Hepatocyte (in vitro differentiated cells): ENCODE measurements around the gene SQOR. TPM values are rescaled to one million over a fixed set of nuclear protein-coding genes. Genes with fewer than 3 reads are reported as not detected.

ENCODE experiments used
- DNase-seq: peaks from one replicate; pipeline ENCODE4 v3.0.0-alpha.2; 2016; ENCODE audit warnings: low spot score
- H2AFZ ChIP-seq: fragments of 200-600 bp; sonication (generic); 2 replicates; pipeline ENCODE4 v1.6.0; 2016; ENCODE audit warnings: antibody characterized with exemption, mild to moderate bottlenecking
- H3K27ac ChIP-seq: fragments of 200-600 bp; sonication (generic); 2 replicates; pipeline ENCODE4 v1.5.1; 2016; ENCODE audit warnings: mild to moderate bottlenecking
- H3K27me3 ChIP-seq: fragments of 200-600 bp; sonication (generic); 2 replicates; pipeline ENCODE4 v1.6.1; 2016
- H3K36me3 ChIP-seq: fragments of 200-600 bp; sonication (generic); replicated peaks from 2 replicates; pipeline ENCODE4 v1.5.1; 2016; ENCODE audit warnings: low read depth; ENCODE audit not compliant: insufficient read depth
- H3K4me1 ChIP-seq: fragments of 200-600 bp; sonication (generic); 2 replicates; pipeline ENCODE4 v1.5.1; 2016; ENCODE audit warnings: mild to moderate bottlenecking, moderate library complexity; ENCODE audit not compliant: insufficient read depth
- H3K4me2 ChIP-seq: fragments of 200-600 bp; sonication (generic); 2 replicates; pipeline ENCODE4 v1.6.0; 2016
- H3K4me3 ChIP-seq: fragments of 200-600 bp; sonication (generic); 2 replicates; pipeline ENCODE4 v1.5.1; 2016; ENCODE audit warnings: mild to moderate bottlenecking
- H3K79me2 ChIP-seq: fragments of 200-600 bp; sonication (generic); 2 replicates; pipeline ENCODE4 v1.6.0; 2017; ENCODE audit warnings: mild to moderate bottlenecking
- H3K9me2 ChIP-seq: fragments of 200-600 bp; sonication (generic); replicated peaks from 2 replicates; pipeline ENCODE4 v1.6.0; 2017; ENCODE audit warnings: mild to moderate bottlenecking; ENCODE audit not compliant: insufficient read depth
- H3K9me3 ChIP-seq: fragments of 200-600 bp; sonication (generic); 2 replicates; pipeline ENCODE4 v1.5.1; 2016; ENCODE audit warnings: low read depth, mild to moderate bottlenecking
- H4K20me1 ChIP-seq: fragments of 200-600 bp; sonication (generic); 2 replicates; pipeline ENCODE4 v1.6.0; 2016; ENCODE audit warnings: mild to moderate bottlenecking; ENCODE audit not compliant: insufficient read depth, poor library complexity, severe bottlenecking
- EZH2 ChIP-seq: fragments of 200-600 bp; sonication (generic); IDR thresholded peaks from 2 replicates; pipeline ENCODE4 v1.6.1; 2016; ENCODE audit warnings: antibody characterized with exemption, mild to moderate bottlenecking, borderline replicate concordance
- EZH2phosphoT487 ChIP-seq: fragments of 200-600 bp; sonication (generic); IDR thresholded peaks from one replicate; pipeline ENCODE4 v1.6.1; 2018; ENCODE audit warnings: antibody characterized with exemption, mild to moderate bottlenecking, low read depth, moderate library complexity; ENCODE audit not compliant: unreplicated experiment, severe bottlenecking
- WGBS: methylation state at CpG from one replicate; pipeline ENCODE4 v1.1.6; 2016; ENCODE audit warnings: low lambda C conversion rate; ENCODE audit errors: missing lambda C conversion rate; 5-methylcytosine and 5-hydroxymethylcytosine counted together
- polyA plus RNA-seq: library from polyadenylated mRNA; unstranded; fragments of >200 nt; fragmentation: Nextera tagmentation; extraction: Ambion mirVana; gene quantifications from 2 replicates; pipeline ENCODE4 v1.2.1, GENCODE V29; 2016
- total RNA-seq: library from RNA; depleted of rRNA; stranded (reverse); fragments of >200 nt; gene quantifications from 2 replicates; pipeline ENCODE4 v1.2.3, GENCODE V29; 2014
- TF ChIP-seq, protein P1 (sequence below): fragments of 200-600 bp; sonication (generic); IDR thresholded peaks from 2 replicates; pipeline ENCODE4 v1.5.1; 2016; ENCODE audit warnings: antibody characterized with exemption, mild to moderate bottlenecking; ENCODE audit not compliant: poor library complexity

SQOR gene
- total and polyA plus RNA-seq, 2 experiments from 2014 or later: 30.1 to 37.0 TPM

- no peaks in the 10 kb centered on the region for H3K27me3 ChIP-seq
- H3K4me1 ChIP-seq: peaks cover 15% of the 10 kb centered on the region
- no peaks in the 10 kb centered on the region for H3K36me3 ChIP-seq
- no peak overlapping the region for H2AFZ ChIP-seq
- no peak overlapping the region for H3K4me3 ChIP-seq
- no peak overlapping the region for H3K4me2 ChIP-seq
- H3K79me2 ChIP-seq: peaks cover 32% of the 10 kb centered on the region
- no peak overlapping the region for H3K27ac ChIP-seq
- TF ChIP-seq EZH2 (no peak), EZH2phosphoT487 (no peak)
- 82% methylated on average over 6 of the region's 6 CpGs for WGBS
- no peaks in the 10 kb centered on the region for H4K20me1 ChIP-seq
- no peaks in the 10 kb centered on the region for H3K9me3 ChIP-seq
- H3K9me2 ChIP-seq: no peaks in the 10 kb centered on the region
- DNase-seq: no peak
Measured at GRCh38 chr15:45654749-45655148, 19.9 kb downstream of the SQOR start.

GRCh38 chr15:45657254-45657653 lies 22.4 kb downstream of the SQOR start:
- no peak overlapping the region for H3K4me3 ChIP-seq
- H3K79me2 ChIP-seq: peaks cover 25% of the 10 kb centered on the region
- TF ChIP-seq, protein P1, sequence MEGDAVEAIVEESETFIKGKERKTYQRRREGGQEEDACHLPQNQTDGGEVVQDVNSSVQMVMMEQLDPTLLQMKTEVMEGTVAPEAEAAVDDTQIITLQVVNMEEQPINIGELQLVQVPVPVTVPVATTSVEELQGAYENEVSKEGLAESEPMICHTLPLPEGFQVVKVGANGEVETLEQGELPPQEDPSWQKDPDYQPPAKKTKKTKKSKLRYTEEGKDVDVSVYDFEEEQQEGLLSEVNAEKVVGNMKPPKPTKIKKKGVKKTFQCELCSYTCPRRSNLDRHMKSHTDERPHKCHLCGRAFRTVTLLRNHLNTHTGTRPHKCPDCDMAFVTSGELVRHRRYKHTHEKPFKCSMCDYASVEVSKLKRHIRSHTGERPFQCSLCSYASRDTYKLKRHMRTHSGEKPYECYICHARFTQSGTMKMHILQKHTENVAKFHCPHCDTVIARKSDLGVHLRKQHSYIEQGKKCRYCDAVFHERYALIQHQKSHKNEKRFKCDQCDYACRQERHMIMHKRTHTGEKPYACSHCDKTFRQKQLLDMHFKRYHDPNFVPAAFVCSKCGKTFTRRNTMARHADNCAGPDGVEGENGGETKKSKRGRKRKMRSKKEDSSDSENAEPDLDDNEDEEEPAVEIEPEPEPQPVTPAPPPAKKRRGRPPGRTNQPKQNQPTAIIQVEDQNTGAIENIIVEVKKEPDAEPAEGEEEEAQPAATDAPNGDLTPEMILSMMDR: no peak
- TF ChIP-seq EZH2 (no peak), EZH2phosphoT487 (no peak)
- H3K4me1 ChIP-seq: peaks cover 21% of the 10 kb centered on the region
- peak overlapping the region; percentile 58 for H3K27ac ChIP-seq
- H3K9me3 ChIP-seq: no peaks in the 10 kb centered on the region
- DNase-seq: no peak
- no peaks in the 10 kb centered on the region for H3K27me3 ChIP-seq
- H3K9me2 ChIP-seq: no peaks in the 10 kb centered on the region
- WGBS: 62% methylated on average over 2 of the region's 2 CpGs
- H2AFZ ChIP-seq: no peak overlapping the region
- peak overlapping the region; percentile 14 for H3K4me2 ChIP-seq
- no peaks in the 10 kb centered on the region for H4K20me1 ChIP-seq
- H3K36me3 ChIP-seq: no peaks in the 10 kb centered on the region

DNA sequence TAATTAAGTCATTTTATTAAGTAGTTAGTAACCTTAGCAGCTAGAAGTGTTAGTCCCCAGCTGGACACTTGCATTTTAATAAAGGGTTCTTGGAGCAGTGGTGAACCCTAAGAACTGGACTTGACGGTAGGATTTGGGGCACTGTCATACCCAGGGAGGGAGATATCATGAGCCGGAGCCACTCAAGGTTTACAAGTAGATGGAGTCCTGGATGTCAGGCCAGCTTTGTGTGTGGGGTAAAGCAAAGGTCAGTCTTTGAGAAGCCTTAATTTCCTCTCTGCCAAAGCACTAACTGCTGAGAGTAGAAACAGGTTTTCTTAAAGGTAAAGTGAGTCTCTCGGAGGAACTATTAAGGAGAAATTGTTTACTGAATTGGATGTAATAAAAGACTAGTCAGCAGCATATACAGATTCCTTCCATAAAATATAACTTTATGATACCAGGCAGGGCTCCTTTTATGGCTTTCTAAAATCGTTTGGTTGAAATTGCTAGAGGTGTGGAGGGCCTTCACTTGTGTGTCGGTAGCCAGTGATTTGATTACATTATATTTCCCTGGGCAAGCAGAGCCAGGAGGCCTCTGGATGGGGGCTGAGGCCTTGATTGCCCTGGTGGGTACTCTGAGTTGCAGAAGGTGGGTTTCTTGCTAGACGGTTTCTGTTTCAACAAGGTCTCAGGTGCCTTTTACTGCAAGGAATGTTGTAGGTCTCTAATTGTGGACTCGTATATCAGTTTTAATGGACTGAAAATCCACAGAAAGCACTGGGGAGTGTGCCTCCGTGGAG lies 23.1 kb downstream of the SQOR start:
- Histone ChIP-seq H3K4me2 (peak overlapping the region; percentile 14), H4K20me1 (no peaks in the 10 kb centered on the region), H3K9me3 (no peaks in the 10 kb centered on the region), H3K27ac (peak overlapping the region; percentile 58), H3K4me3 (no peak overlapping the region), H3K9me2 (no peaks in the 10 kb centered on the region), H3K27me3 (no peaks in the 10 kb centered on the region), H3K79me2 (peaks cover 25% of the 10 kb centered on the region), H3K4me1 (peaks cover 21% of the 10 kb centered on the region), H2AFZ (no peak overlapping the region), H3K36me3 (no peaks in the 10 kb centered on the region)
- no peak for DNase-seq
- WGBS: 52% methylated on average over 8 of the region's 8 CpGs
- TF ChIP-seq, protein P1: no peak
- no peak for TF ChIP-seq EZH2

DNA sequence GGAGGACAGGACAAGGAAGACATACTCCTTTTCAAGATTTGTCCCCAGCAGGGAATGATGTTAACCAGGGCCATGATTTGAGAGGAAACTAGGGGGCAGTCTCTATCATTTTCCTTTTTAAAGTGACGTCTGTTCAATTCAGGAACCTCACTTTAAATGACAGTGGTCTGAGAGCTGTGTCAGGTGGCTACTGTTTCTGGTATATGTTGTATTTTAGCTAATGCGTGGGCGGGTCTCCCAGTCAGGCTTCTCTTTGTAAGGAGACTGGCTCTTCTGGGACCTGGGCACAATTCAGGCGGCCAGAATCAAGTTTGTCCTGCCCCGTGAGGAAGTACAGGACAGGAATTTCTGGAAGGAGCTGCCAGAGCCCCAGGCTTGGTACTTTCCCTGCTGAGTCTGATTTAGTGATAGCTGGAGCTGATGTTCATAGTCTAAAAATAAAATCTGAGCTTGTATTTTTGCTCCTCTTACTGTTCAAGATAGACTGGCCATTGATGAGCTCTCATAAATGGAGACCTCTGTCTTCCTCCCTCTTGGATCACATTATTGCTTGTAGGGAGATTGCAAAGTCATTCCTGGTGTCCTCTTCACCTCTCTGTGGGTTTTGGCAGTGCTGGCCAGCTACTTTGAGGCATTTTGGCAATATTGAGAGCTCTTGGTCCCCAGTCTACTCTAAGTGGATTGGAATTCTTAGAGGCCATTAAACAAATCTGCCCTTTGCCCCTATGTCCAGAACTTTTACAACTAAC lies 25.6 kb downstream of the SQOR start:
- no peaks in the 10 kb centered on the region for H4K20me1 ChIP-seq
- H3K36me3 ChIP-seq: no peaks in the 10 kb centered on the region
- no peak overlapping the region for H2AFZ ChIP-seq
- H3K79me2 ChIP-seq: peaks cover 6% of the 10 kb centered on the region
- no peak for DNase-seq
- TF ChIP-seq, protein P1: no peak
- no peak for TF ChIP-seq EZH2
- TF ChIP-seq EZH2phosphoT487: no peak
- no peaks in the 10 kb centered on the region for H3K9me2 ChIP-seq
- 69% methylated on average over 5 of the region's 5 CpGs for WGBS
- no peak overlapping the region for H3K4me2 ChIP-seq
- H3K27me3 ChIP-seq: no peaks in the 10 kb centered on the region
- H3K4me3 ChIP-seq: no peak overlapping the region
- H3K27ac ChIP-seq: no peak overlapping the region
- H3K9me3 ChIP-seq: no peaks in the 10 kb centered on the region
- H3K4me1 ChIP-seq: peaks cover 21% of the 10 kb centered on the region
